HCT116 (cell line): ENCODE measurements around the gene MALRD1. TPM values are rescaled to one million over a fixed set of nuclear protein-coding genes. Genes with fewer than 3 reads are reported as not detected.

Source experiments
- ATAC-seq: fragments of 200-7000 bp; cut with Tn5 transposase; 2 replicates; pipeline ENCODE4 v1.9.1; 2020; ENCODE audit warnings: mild to moderate bottlenecking, moderate library complexity
- BruUV-seq: library from RNA; stranded (reverse); fragments of 400-500 nt; replicated peaks from 2 replicates; lab custom pipeline; 2021; lab: Mats Ljungman, UMichigan
- CTCF ChIA-PET: fragments of 300-600 bp; sonication (Branson Sonifier 250); formaldehyde crosslinking; loops from one replicate; lab custom pipeline; 2021; ENCODE audit warnings: antibody characterized with exemption; lab: Charles Lee
- POLR2A ChIA-PET: fragments of 300-600, 350-600 bp; sonication (Branson Sonifier 250); formaldehyde crosslinking; loops from one replicate; lab custom pipeline; 2021; ENCODE audit warnings: antibody characterized with exemption; lab: Charles Lee
- RAD21 ChIA-PET, 2 experiments: fragments of 300-600 bp; sonication (Branson Sonifier 250); formaldehyde crosslinking; loops; one replicate each; lab custom pipeline; 2023; ENCODE audit warnings: low total read pairs in 2 of 2; ENCODE audit not compliant: uncharacterized antibody in 2 of 2, unreplicated experiment in 2 of 2, low non-redundant PET in 1 of 2; lab: Charles Lee
- DNase-seq: peaks from one replicate; pipeline ENCODE4 v3.0.0-alpha.2; 2010; ENCODE audit warnings: low read depth, low spot score
- H2AFZ ChIP-seq: fragments of 200-600 bp; shearing (Covaris generic), sonication (generic); 2 replicates; pipeline ENCODE4 v1.6.1; 2017; ENCODE audit warnings: low read depth, mixed run types, mixed read lengths, antibody characterized with exemption, low read length; ENCODE audit not compliant: poor library complexity, severe bottlenecking
- H3K27ac ChIP-seq: 2 replicates; pipeline ENCODE4 v1.5.1; 2012; ENCODE audit warnings: low read depth, low read length
- H3K27me3 ChIP-seq: fragments of 200-600 bp; sonication (generic); 2 replicates; pipeline ENCODE4 v1.6.1; 2016; ENCODE audit warnings: mixed run types, low read length, mixed read lengths; ENCODE audit not compliant: insufficient read depth
- H3K36me3 ChIP-seq, 2 experiments: fragments of 200-500 bp in 1 of 2; fragments of 200-600 bp in 1 of 2; sonication (Bioruptor generic) in 1 of 2; sonication (generic) in 1 of 2; 2 replicates each; pipeline versions ENCODE4 v1.5.1 to v1.6.1; 2014 to 2016; ENCODE audit warnings: low read length in 2 of 2, inconsistent platforms in 1 of 2, mixed read lengths in 1 of 2, mixed run types in 1 of 2; ENCODE audit not compliant: insufficient read depth in 2 of 2, control insufficient read depth in 1 of 2
- H3K4me1 ChIP-seq, 2 experiments: fragments of 200-600 bp in 1 of 2; sonication (generic) in 1 of 2; 2 replicates each; pipeline versions ENCODE4 v1.5.1 to v1.6.1; 2012 to 2017; ENCODE audit warnings: low read length in 2 of 2, inconsistent platforms in 1 of 2, mild to moderate bottlenecking in 1 of 2, mixed read lengths in 1 of 2, mixed run types in 1 of 2, moderate library complexity in 1 of 2; ENCODE audit not compliant: insufficient read depth in 2 of 2, control insufficient read depth in 1 of 2
- H3K4me2 ChIP-seq: fragments of 200-600 bp; sonication (generic); 2 replicates; pipeline ENCODE4 v1.6.1; 2017; ENCODE audit warnings: mixed run types, low read length, mixed read lengths
- H3K4me3 ChIP-seq, 2 experiments: fragments of 200-600 bp in 1 of 2; sonication (generic) in 1 of 2; replicated peaks in 1 of 2; 2 replicates each; pipeline ENCODE4 v1.5.1; 2011 to 2016; ENCODE audit warnings: low read length in 2 of 2, control low read depth in 1 of 2, low read depth in 1 of 2, mild to moderate bottlenecking in 1 of 2, mixed read lengths in 1 of 2, mixed run types in 1 of 2
- H3K79me2 ChIP-seq: fragments of 200-600 bp; sonication (generic); 2 replicates; pipeline ENCODE4 v1.6.1; 2017; ENCODE audit warnings: mild to moderate bottlenecking, mixed run types, low read length, moderate library complexity, mixed read lengths; ENCODE audit not compliant: insufficient read depth
- H3K9ac ChIP-seq: fragments of 200-600 bp; sonication (generic); 2 replicates; pipeline ENCODE4 v1.6.1; 2016; ENCODE audit warnings: low read length, mixed read lengths
- H3K9me2 ChIP-seq: fragments of 200-600 bp; sonication (generic), shearing (Covaris generic); 2 replicates; pipeline ENCODE4 v1.6.1; 2017; ENCODE audit warnings: mixed run types, mild to moderate bottlenecking, moderate library complexity; ENCODE audit not compliant: insufficient read depth
- H3K9me3 ChIP-seq, 2 experiments: fragments of 200-500 bp in 1 of 2; fragments of 200-600 bp in 1 of 2; sonication (Bioruptor generic) in 1 of 2; sonication (generic) in 1 of 2; 2 replicates each; pipeline ENCODE4 v1.6.1; 2014 to 2017; ENCODE audit warnings: low read length in 2 of 2, mixed read lengths in 2 of 2, inconsistent platforms in 1 of 2, low read depth in 1 of 2, mild to moderate bottlenecking in 1 of 2, mixed run types in 1 of 2, moderate library complexity in 1 of 2; ENCODE audit not compliant: control insufficient read depth in 1 of 2, insufficient read depth in 1 of 2
- H4K20me1 ChIP-seq: fragments of 200-600 bp; sonication (generic), shearing (Covaris generic); 2 replicates; pipeline ENCODE4 v1.6.1; 2017; ENCODE audit warnings: mixed run types, mild to moderate bottlenecking, moderate library complexity; ENCODE audit not compliant: insufficient read depth
- ATF3 ChIP-seq: IDR thresholded peaks from 2 replicates; pipeline ENCODE4 v1.6.1; 2012
- EZH2 ChIP-seq: fragments of 200-600 bp; sonication (generic); IDR thresholded peaks from 2 replicates; pipeline ENCODE4 v1.6.1; 2017; ENCODE audit warnings: antibody characterized with exemption, mixed run types
- POLR2AphosphoS5 ChIP-seq: IDR thresholded peaks from 2 replicates; pipeline ENCODE4 v1.6.1; 2011; ENCODE audit warnings: mild to moderate bottlenecking, low read depth, low read length, moderate library complexity
- RAD21 ChIP-seq: IDR thresholded peaks from 2 replicates; pipeline ENCODE4 v1.6.1; 2012; ENCODE audit warnings: low read depth, mild to moderate bottlenecking
- SIN3A ChIP-seq: IDR thresholded peaks from 2 replicates; pipeline ENCODE4 v1.6.1; 2012; ENCODE audit warnings: low read depth
- SP1 ChIP-seq: IDR thresholded peaks from 2 replicates; pipeline ENCODE4 v1.6.1; 2012; ENCODE audit warnings: low read depth
- TCF7L2 ChIP-seq: IDR thresholded peaks from 2 replicates; pipeline ENCODE4 v1.7.0; 2011; ENCODE audit warnings: borderline replicate concordance, inconsistent platforms; ENCODE audit not compliant: insufficient read depth, insufficient read length; ENCODE audit errors: extremely low read depth
- YY1 ChIP-seq: IDR thresholded peaks from 2 replicates; pipeline ENCODE4 v1.6.1; 2011; ENCODE audit warnings: low read length, low read depth, moderate library complexity, mild to moderate bottlenecking; ENCODE audit not compliant: insufficient replicate concordance; ENCODE audit errors: extremely low read depth
- ZBTB33 ChIP-seq: IDR thresholded peaks from 2 replicates; pipeline ENCODE4 v1.6.1; 2011; ENCODE audit warnings: mild to moderate bottlenecking, low read length, moderate library complexity; ENCODE audit not compliant: insufficient replicate concordance; ENCODE audit errors: extremely low read depth
- ZFX ChIP-seq: fragments of 450-650 bp; IDR thresholded peaks from 2 replicates; pipeline ENCODE4 v1.6.1; 2017
- ZNF274 ChIP-seq: fragments of 200-500 bp; sonication (Bioruptor generic); IDR thresholded peaks from 2 replicates; pipeline ENCODE4 v1.6.1; 2014; ENCODE audit warnings: mild to moderate bottlenecking, low read depth, low read length, inconsistent platforms
- intact Hi-C: fragments of 100-400 bp; cut with micrococcal nuclease; formaldehyde crosslinking; loops from 2 replicates; pipeline ENCODE4 v1.10.0; 2022
- total RNA-seq: library from RNA; stranded (reverse); gene quantifications from one replicate; pipeline ENCODE4 v1.2.1, GENCODE V29; 2021; ENCODE audit not compliant: unreplicated experiment

Gene MALRD1
- total RNA-seq, 1 experiment from 2014 or later = not detected

- Histone ChIP-seq H3K79me2 (no peaks in the 10 kb centered on the region), H3K36me3 (no peaks in the 10 kb centered on the region), H3K4me1 (no peaks in the 10 kb centered on the region), H3K9ac (no peak overlapping the region), H3K9me2 (no peaks in the 10 kb centered on the region), H3K4me2 (no peak overlapping the region), H4K20me1 (no peaks in the 10 kb centered on the region), H3K9me3 (peaks cover 0 to 8% of the 10 kb centered on the region in 2 experiments; a peak in 2 of 4 replicates), H2AFZ (no peak overlapping the region), H3K27ac (no peak overlapping the region), H3K4me3 (no peak overlapping the region), H3K27me3 (no peaks in the 10 kb centered on the region)
- TF ChIP-seq YY1 (no peak), ZNF274 (no peak), SIN3A (no peak), RAD21 (no peak), SP1 (no peak), POLR2AphosphoS5 (no peak), TCF7L2 (no peak), ZBTB33 (no peak), ZFX (no peak), ATF3 (no peak), EZH2 (no peak)
- DNase-seq (no peak), ATAC-seq (no peak)
- ChIA-PET RAD21 (no interaction called here), POLR2A (no interaction called here), CTCF (no interaction called here)
- no TSS peak for BruUV-seq
- intact Hi-C loops = no loop called here
These were observed 627.5 kb downstream of the MALRD1 start for GRCh38 chr10:19676063-19676462.
